ENCODE data around the gene CCNB2. TPM values are rescaled to one million over a fixed set of nuclear protein-coding genes. Genes with fewer than 3 reads are reported as not detected.
A peak's percentile ranks its signal among the peaks of the same experiment; 100 is the strongest.

Gene CCNB2
- total RNA-seq, 6 experiments from 2014 or later, result 0.13 to 2.5 (median 1.6) TPM

DNA sequence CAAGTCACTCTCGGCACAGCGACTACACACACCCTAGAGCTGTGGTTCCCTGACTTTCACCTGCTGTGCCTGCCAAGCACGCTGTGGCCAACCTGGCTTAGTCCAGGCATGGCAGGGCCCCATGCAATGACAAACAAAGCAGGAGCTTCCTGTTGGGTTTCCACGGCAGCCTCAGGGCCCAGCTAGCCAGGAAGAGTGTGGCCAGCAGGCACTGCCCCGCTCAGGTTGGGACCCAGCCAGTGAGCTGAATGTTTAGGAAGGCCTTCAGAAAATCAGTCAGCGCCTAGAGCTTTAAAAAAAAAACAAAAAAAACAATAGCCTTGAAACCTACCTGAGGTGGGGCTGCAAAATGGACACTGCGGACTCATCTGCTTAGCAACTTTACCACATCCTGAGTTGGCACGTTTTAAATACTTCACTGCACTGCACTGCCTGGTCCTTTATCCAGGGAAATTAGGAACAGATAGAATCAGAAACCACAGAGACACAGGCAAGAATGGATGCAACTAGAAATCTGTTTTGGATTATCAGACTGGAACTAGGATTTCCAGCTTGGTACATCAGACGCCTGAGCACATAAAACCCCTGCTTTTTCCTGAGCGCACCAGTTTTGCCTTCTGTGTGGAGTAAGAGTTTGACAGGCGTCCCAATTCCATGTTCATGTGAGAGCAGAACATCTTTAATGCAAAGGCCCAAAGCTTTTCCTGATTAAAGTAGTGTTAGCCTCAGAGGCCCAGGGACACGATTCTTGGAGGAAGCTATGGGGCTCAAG is 65.5 kb downstream of the CCNB2 start:
- Histone ChIP-seq H3K27ac (peak overlapping the region in 1 of 3 donors; percentile 50), H3K4me1 (peaks cover 0 to 4% (median 0%) of the 10 kb centered on the region in 4 donors), H3K4me3 (no peak overlapping the region), H3K27me3 (no peaks in the 10 kb centered on the region), H3K9me3 (no peaks in the 10 kb centered on the region), H3K36me3 (peaks cover 0 to 17% (median 6%) of the 10 kb centered on the region in 4 donors)
- WGBS (ENCODE audit: insufficient coverage, low coverage, low lambda C conversion rate, missing lambda C conversion rate), result 52% methylated on average over 8 of the region's 12 CpGs
- peak; percentile 46 to 91 (median 78) for ATAC-seq
- TF ChIP-seq, protein P1, sequence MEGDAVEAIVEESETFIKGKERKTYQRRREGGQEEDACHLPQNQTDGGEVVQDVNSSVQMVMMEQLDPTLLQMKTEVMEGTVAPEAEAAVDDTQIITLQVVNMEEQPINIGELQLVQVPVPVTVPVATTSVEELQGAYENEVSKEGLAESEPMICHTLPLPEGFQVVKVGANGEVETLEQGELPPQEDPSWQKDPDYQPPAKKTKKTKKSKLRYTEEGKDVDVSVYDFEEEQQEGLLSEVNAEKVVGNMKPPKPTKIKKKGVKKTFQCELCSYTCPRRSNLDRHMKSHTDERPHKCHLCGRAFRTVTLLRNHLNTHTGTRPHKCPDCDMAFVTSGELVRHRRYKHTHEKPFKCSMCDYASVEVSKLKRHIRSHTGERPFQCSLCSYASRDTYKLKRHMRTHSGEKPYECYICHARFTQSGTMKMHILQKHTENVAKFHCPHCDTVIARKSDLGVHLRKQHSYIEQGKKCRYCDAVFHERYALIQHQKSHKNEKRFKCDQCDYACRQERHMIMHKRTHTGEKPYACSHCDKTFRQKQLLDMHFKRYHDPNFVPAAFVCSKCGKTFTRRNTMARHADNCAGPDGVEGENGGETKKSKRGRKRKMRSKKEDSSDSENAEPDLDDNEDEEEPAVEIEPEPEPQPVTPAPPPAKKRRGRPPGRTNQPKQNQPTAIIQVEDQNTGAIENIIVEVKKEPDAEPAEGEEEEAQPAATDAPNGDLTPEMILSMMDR (IDR thresholded peaks at IDR 0.05), result no peak
- no peak for TF ChIP-seq POLR2A (IDR thresholded peaks at IDR 0.05)
- peak; percentile 76 to 89 (median 81) for DNase-seq
- intact Hi-C loops (cut with DNase I), result no loop called here

DNA sequence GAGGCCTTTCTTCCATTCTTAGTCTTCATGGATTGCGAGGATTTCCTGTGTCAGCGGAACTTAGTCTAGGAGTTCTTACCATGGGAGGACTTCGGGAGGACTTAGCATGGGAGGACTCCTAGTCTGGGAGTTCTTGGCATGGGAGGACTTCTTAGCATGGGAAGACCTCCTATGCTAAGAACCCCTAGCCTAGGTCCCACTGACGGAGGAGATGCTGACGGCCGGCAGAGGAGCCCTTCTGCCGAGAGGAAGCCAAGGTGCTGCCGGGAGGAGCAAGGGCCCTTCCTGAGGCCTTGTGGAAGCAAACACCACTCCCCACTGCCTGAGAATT is 66.1 kb downstream of the CCNB2 start:
- Histone ChIP-seq H3K36me3 (peaks cover 0 to 17% (median 6%) of the 10 kb centered on the region in 4 donors), H3K27me3 (no peaks in the 10 kb centered on the region), H3K4me3 (no peak overlapping the region), H3K27ac (no peak overlapping the region), H3K4me1 (peaks cover 0 to 4% (median 0%) of the 10 kb centered on the region in 4 donors), H3K9me3 (no peaks in the 10 kb centered on the region)
- TF ChIP-seq, protein P1 (IDR thresholded peaks at IDR 0.05), result no peak
- no peak for DNase-seq
- ATAC-seq, result no peak
- intact Hi-C loops (cut with DNase I), result no loop called here
- 100% methylated on average over 3 of the region's 8 CpGs for WGBS (ENCODE audit: insufficient coverage, low coverage, low lambda C conversion rate, missing lambda C conversion rate)

DNA sequence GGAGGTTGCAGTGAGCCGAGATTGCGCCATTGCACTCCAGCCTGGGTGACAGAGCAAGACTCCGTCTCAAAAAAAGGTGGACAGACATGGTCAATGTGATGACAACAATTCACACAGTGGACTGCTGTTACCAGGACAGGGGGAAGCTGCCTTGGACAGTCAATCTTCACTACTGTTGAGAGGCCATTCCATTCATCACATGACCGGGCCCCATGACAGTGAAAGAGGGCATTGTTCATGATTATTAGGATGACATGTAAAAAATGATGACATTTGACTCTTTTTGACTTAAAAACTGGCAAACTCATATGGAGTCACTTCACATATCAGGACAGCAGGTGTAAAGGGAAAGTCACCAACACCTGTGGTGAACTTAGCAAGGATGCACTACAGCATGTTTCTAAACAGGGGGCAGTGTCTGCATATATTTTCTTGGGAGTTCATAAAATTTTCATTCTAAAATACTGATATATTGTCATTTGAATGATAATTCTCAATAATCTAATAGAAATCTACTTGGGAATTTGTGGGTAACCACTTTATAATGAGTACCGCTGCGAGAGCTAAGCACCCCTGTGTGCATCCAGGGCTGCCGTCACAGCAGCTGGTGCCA is 67.4 kb downstream of the CCNB2 start:
- TF ChIP-seq POLR2A (IDR thresholded peaks at IDR 0.05), result no peak
- TF ChIP-seq, protein P1 (IDR thresholded peaks at IDR 0.05), result no peak
- ATAC-seq (no peak), DNase-seq (no peak)
- Histone ChIP-seq H3K4me3 (no peak overlapping the region), H3K27ac (no peak overlapping the region), H3K36me3 (peaks cover 0 to 17% (median 8%) of the 10 kb centered on the region in 4 donors), H3K4me1 (peaks cover 0 to 4% (median 0%) of the 10 kb centered on the region in 4 donors), H3K9me3 (no peaks in the 10 kb centered on the region), H3K27me3 (no peaks in the 10 kb centered on the region)
- intact Hi-C loops (cut with DNase I), result no loop called here
- WGBS (ENCODE audit: insufficient coverage, low coverage, low lambda C conversion rate, missing lambda C conversion rate), result 97% methylated on average over 4 of the region's 7 CpGs

DNA sequence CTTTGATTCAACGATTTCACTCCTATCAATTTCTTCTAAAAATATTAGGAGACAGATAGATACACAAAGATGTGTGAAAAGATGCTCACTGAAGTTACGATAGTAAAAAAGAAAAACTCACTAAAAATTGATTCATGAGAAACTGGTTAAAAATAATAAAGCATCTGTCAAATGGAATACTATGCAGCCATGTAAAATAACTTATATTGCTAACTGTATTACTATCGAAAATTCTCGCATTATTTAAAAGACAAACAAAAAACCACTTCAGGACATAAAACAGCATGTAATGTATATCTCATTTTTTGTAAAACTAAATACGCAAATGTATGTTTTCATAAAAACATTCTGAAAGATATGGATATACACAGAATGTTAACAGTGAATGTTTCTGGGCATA is 68.2 kb downstream of the CCNB2 start:
- WGBS (ENCODE audit: insufficient coverage, low coverage, low lambda C conversion rate, missing lambda C conversion rate), result 100% methylated on average over 5 of the region's 5 CpGs
- no peak for ATAC-seq
- H3K36me3 ChIP-seq, result peaks cover 0 to 17% (median 8%) of the 10 kb centered on the region in 4 donors

More for the DNA sequence above, 68.2 kb downstream of the CCNB2 start:
- H3K4me3 ChIP-seq, result no peak overlapping the region
- intact Hi-C loops (cut with DNase I), result no loop called here
- no peak overlapping the region for H3K27ac ChIP-seq
- no peak for TF ChIP-seq POLR2A (IDR thresholded peaks at IDR 0.05)
- TF ChIP-seq, protein P1 (IDR thresholded peaks at IDR 0.05), result no peak
- peaks cover 0 to 4% (median 0%) of the 10 kb centered on the region in 4 donors for H3K4me1 ChIP-seq
- DNase-seq, result no peak
- H3K9me3 ChIP-seq, result no peaks in the 10 kb centered on the region
- no peaks in the 10 kb centered on the region for H3K27me3 ChIP-seq

Data from right lobe of liver (tissue), 6 donors.